ENCODE data around the gene HEPN1.

The HEPN1 gene

DNA sequence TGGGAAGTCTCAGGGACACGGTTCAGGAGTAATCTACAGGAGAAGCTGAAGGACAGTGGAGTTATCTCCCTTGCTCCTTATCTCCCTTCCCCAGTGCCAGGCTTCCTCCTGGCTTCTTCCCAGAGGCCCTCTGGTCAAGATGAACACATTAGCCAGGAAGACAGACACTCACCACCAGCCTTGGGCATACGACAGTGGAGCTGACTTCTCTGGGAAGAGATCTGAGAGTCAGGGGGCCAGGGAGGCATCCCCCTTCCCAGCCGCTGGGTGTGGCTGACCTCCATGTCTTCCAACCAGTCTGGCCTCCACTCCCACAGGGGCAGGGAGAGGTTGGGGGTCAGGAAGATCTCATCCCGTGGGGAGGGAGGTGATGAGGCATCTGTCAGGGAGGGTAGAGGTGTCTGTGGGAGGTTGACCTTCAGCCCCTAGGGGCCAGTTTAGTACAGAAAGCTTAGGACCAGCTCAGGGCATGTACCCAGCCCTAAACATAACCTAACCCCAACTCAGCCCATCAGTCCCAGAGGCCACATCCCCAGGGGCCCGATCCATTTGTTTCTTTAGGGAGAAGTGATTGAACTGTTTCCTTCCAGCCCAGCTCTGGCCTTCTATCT is 34.1 kb upstream of the HEPN1 start:
- TF ChIP-seq, protein P1, sequence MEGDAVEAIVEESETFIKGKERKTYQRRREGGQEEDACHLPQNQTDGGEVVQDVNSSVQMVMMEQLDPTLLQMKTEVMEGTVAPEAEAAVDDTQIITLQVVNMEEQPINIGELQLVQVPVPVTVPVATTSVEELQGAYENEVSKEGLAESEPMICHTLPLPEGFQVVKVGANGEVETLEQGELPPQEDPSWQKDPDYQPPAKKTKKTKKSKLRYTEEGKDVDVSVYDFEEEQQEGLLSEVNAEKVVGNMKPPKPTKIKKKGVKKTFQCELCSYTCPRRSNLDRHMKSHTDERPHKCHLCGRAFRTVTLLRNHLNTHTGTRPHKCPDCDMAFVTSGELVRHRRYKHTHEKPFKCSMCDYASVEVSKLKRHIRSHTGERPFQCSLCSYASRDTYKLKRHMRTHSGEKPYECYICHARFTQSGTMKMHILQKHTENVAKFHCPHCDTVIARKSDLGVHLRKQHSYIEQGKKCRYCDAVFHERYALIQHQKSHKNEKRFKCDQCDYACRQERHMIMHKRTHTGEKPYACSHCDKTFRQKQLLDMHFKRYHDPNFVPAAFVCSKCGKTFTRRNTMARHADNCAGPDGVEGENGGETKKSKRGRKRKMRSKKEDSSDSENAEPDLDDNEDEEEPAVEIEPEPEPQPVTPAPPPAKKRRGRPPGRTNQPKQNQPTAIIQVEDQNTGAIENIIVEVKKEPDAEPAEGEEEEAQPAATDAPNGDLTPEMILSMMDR (conservative IDR thresholded peaks at IDR 0.05) = no peak
- H3K27ac ChIP-seq = no peak overlapping the region; the same call in 1 of the 2 replicates

DNA sequence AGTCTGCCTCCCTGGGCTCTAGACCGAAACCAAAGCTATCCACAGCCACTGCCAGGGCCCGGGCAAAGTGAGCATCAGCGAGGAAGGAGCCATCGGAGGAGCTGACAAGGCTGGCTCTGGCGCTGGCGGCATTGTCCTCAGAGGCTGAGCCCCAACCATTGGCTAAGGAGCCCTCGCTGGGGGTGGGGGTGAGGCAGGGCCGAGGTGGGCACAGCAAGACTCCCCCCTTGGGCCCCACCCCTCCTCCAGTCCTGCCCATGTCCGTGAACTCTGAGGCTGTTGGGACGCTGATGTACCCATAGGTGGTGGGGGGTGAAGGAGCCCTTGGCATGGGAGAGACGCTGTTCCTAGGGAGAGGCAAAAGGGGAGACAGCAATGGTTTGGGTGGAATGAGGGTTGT is 32.6 kb upstream of the HEPN1 start:
- no peak overlapping the region for H3K27ac ChIP-seq
- TF ChIP-seq, protein P1 (conservative IDR thresholded peaks at IDR 0.05) = no peak

DNA sequence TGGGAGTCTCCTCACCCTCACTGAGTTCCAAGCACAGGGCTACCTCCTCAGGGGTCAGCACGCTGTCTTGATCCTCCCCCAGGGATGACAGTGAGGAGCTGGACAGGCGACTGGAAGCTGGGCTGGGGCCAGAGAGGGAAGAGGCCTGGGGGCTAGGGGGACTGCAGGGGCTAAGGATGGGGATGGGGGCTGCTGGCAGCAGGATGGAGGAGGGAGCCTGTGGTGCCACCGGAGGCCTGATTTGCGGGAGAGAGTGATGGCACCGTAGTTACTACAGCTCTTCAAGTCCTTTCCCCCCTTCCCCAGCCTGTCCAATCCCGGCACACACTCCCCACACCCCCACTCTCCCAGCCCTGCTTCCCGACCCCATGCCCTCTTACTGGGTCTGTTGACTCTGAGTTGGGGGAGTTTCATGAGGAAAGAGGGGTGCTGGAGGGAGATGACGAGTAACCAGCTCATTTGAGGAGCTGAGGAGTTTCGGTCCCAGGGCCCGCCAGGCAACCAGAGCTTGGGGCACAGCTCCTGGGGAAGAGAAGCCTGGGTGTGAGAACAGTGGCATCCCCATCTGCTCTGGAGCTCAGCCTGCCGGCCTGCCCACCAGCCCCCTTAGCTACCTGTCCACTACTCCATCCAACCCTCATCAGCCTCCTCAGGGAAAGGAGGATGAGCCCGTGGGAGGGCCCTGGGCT is 31.9 kb upstream of the HEPN1 start:
- TF ChIP-seq, protein P1 (conservative IDR thresholded peaks at IDR 0.05) = no peak
- H3K27ac ChIP-seq = no peak overlapping the region

DNA sequence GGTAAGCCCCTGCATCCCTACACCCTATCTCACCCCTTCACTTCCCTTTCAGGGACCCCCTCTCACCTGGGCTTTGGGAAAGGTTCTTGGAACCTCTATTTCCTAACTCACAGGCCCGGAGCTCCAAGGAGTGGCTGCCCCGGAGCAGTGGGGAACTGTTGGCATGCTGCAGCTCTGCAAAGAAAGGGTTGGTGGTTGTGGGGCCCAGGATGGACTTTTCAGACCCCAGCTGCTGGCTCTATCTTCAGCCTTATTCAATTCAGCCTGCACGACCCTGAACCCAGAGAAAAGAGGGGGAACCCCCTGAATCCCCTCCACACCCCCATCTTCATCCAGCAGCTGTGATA is 31.4 kb upstream of the HEPN1 start:
- TF ChIP-seq, protein P1 (conservative IDR thresholded peaks at IDR 0.05) = no peak
- H3K27ac ChIP-seq = no peak overlapping the region

DNA sequence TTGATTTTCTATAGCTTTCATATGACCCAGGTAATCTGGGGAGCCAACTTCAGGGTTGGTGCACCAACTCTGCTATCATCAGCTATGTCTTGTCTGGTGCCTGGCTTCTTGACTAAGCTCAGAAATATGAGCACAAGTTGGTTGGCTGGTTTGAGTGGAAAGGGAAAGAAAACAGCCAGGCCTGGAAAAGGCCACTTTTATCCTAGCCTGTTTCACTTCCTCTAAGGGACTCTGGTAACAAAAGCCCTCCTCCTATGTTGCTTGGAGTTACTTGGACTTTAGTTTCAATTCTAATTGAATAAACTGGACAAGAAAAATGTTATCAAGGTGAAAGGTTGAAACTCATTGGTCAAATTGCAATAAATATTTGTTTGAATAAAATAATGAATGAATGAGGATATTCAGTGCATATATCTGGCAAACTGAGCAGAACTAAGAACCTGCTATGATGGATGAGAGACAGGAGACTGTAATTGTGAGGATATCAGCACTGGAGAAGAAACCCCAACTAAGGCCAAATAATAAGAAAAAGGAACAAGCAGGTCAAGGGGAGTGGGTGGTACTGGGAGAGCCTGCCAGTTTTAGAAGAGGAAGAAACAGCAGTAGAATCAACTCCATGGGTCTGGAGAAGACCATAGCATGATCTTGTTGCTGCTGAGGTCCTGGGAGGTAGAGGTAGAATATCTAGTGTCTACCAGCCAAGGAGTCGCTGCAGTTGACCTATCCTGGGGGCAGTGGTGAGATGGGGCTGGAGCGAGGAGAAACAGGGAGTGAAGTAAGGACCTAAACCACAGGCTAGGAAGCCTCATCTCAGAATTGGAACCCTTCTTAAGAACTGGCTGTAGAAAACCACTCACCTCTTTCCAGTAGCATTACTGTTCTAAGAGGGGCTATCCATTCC is 29.6 kb upstream of the HEPN1 start:
- H3K27ac ChIP-seq = no peak overlapping the region
- TF ChIP-seq, protein P1 (conservative IDR thresholded peaks at IDR 0.05) = no peak

DNA sequence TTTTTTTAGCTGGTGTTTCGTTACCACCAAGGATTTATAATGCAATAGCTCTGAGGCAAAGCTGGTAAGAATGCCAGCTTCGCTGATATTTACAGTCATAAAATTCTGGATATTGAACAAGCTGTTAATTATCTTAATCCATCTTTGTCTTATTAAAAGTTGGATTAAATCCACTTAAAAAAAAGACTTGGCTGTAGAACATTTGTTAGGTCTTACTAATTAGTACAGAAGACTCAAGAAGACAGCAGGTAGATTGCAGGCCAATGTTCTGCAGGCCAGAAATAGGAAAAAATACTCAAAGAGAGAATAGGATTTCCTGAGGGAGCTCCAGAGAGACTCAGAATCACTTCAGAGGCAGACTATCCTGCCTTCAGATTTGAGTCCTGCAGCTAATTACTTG is 28.9 kb upstream of the HEPN1 start:
- no peak overlapping the region for H3K27ac ChIP-seq
- TF ChIP-seq, protein P1 (conservative IDR thresholded peaks at IDR 0.05) = no peak

DNA sequence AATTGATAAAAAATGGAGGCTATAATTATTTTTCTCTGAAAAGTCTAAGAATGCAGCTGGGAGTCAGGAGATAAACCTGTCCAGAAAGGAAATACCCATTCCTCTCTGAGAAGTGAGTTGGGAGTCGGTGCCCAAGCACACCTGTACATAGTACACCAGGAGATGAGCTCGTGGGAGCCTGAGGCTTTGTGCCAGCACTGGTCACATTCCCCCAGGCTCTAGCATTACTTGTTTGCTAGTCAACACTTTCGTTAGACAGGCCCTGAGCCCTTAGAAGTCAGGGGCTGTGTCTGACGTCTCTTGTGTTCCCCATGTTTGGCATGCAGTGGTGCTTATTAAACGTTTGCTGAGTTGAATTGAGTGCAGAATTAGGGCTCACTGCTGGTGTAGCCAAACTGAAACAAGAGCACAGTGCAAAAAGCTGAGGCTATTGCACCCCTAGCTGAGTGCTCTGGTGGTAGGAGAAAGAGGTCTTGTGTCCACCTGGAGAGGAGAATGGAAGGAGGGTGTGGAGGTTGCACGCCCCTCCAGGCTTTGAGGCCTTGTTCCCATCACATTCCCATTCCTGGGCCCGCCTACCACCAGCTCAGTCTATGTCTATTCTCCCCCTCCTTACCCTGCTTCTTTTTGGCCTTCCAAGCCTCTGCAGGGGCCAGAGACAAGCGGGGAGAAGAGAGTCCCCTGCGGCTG is 28.2 kb upstream of the HEPN1 start:
- no peak overlapping the region for H3K27ac ChIP-seq
- TF ChIP-seq, protein P1 (conservative IDR thresholded peaks at IDR 0.05) = no peak

All from VCaP (cell line).